ENCODE results near the gene OGFR. TPM values are rescaled to one million over a fixed set of nuclear protein-coding genes. Genes with fewer than 3 reads are reported as not detected.

The OGFR gene
- total RNA-seq, 8 experiments from 2014 or later: 18.2 to 44.0 (median 27.2) TPM

- in situ Hi-C loops (cut with MboI; ENCODE audit: low pct_unique_long_range_greater_than_20kb in 2 of 9, low sequenced_read_pairs in 9 of 9, unreplicated experiment in 9 of 9): no loop called here
- no peak overlapping the region for H3K4me3 ChIP-seq
- peaks cover 17 to 22% of the 10 kb centered on the region in 2 donors for H3K4me1 ChIP-seq (replicated peaks in 1 of 2)
- WGBS, 10 experiments: 40 to 100% (median 100%) methylated on average over 1 to 5 of the region's 23 CpGs; no CpG with 5 or more reads in 7 of the 10 experiments
- H3K27ac ChIP-seq: no peak overlapping the region
- ATAC-seq (replicated peaks in 6 of 8): no peak
These were observed 3.0 kb downstream of the OGFR start for GRCh38 chr20:62807444-62808210.

GRCh38 chr20:62808211-62808865 lies 3.7 kb downstream of the OGFR start:
- Histone ChIP-seq H3K4me3 (no peak overlapping the region), H3K27ac (no peak overlapping the region), H3K4me1 (replicated peaks in 1 of 2) (peaks cover 17 to 22% of the 10 kb centered on the region in 2 donors)
- in situ Hi-C loops (cut with MboI; ENCODE audit: low pct_unique_long_range_greater_than_20kb in 2 of 9, low sequenced_read_pairs in 9 of 9, unreplicated experiment in 9 of 9): no loop called here
- 4 to 93% (median 49%) methylated on average over 2 to 13 of the region's 21 CpGs; no CpG with 5 or more reads in 2 of the 10 experiments for WGBS, 10 experiments
- peak; percentile 15 to 61 (median 29) for ATAC-seq (replicated peaks in 6 of 8)

GRCh38 chr20:62809530-62810428 lies 5.1 kb downstream of the OGFR start:
- H3K4me1 ChIP-seq (replicated peaks in 1 of 2): peaks cover 14 to 20% of the 10 kb centered on the region in 2 donors
- no peak overlapping the region for H3K4me3 ChIP-seq
- ATAC-seq (replicated peaks in 6 of 8): no peak
- no peak overlapping the region for H3K27ac ChIP-seq
- in situ Hi-C loops (cut with MboI; ENCODE audit: low pct_unique_long_range_greater_than_20kb in 2 of 9, low sequenced_read_pairs in 9 of 9, unreplicated experiment in 9 of 9): no loop called here
- WGBS, 10 experiments: 89 to 100% (median 100%) methylated on average over 1 to 9 of the region's 24 CpGs; no CpG with 5 or more reads in 5 of the 10 experiments

GRCh38 chr20:62811320-62811719 lies 6.7 kb downstream of the OGFR start:
- no peak overlapping the region for H3K4me3 ChIP-seq
- no peak for ATAC-seq (replicated peaks in 6 of 8)
- 87 to 93% (median 93%) methylated on average over 3 to 12 of the region's 21 CpGs; no CpG with 5 or more reads in 7 of the 10 experiments for WGBS, 10 experiments
- no peak overlapping the region for H3K27ac ChIP-seq
- H3K4me1 ChIP-seq (replicated peaks in 1 of 2): peaks cover 13 to 14% of the 10 kb centered on the region in 2 donors
- in situ Hi-C loops (cut with MboI; ENCODE audit: low pct_unique_long_range_greater_than_20kb in 2 of 9, low sequenced_read_pairs in 9 of 9, unreplicated experiment in 9 of 9): no loop called here

GRCh38 chr20:62811720-62812119 lies 7.1 kb downstream of the OGFR start:
- in situ Hi-C loops (cut with MboI; ENCODE audit: low pct_unique_long_range_greater_than_20kb in 2 of 9, low sequenced_read_pairs in 9 of 9, unreplicated experiment in 9 of 9): no loop called here
- WGBS, 10 experiments: 80% methylated on average over 1 to 2 of the region's 10 CpGs; no CpG with 5 or more reads in 8 of the 10 experiments
- no peak overlapping the region for H3K27ac ChIP-seq
- ATAC-seq (replicated peaks in 6 of 8): no peak
- H3K4me1 ChIP-seq (replicated peaks in 1 of 2): peaks cover 10 to 11% of the 10 kb centered on the region in 2 donors
- no peak overlapping the region for H3K4me3 ChIP-seq

- ATAC-seq (replicated peaks in 6 of 8): no peak
- WGBS, 10 experiments: 93 to 100% methylated on average over 2 to 6 of the region's 43 CpGs; no CpG with 5 or more reads in 8 of the 10 experiments
- in situ Hi-C loops (cut with MboI; ENCODE audit: low pct_unique_long_range_greater_than_20kb in 2 of 9, low sequenced_read_pairs in 9 of 9, unreplicated experiment in 9 of 9): no loop called here
- Histone ChIP-seq H3K4me1 (replicated peaks in 1 of 2) (peaks cover 7 to 11% of the 10 kb centered on the region in 2 donors), H3K4me3 (no peak overlapping the region), H3K27ac (no peak overlapping the region)
These were observed 7.7 kb downstream of the OGFR start for GRCh38 chr20:62812181-62812906.

- peaks cover 7 to 16% of the 10 kb centered on the region in 2 donors for H3K4me1 ChIP-seq (replicated peaks in 1 of 2)
- ATAC-seq (replicated peaks in 6 of 8): no peak
- in situ Hi-C loops (cut with MboI; ENCODE audit: low pct_unique_long_range_greater_than_20kb in 2 of 9, low sequenced_read_pairs in 9 of 9, unreplicated experiment in 9 of 9): no loop called here
- H3K27ac ChIP-seq: no peak overlapping the region
- WGBS, 10 experiments: 72 to 100% (median 90%) methylated on average over 1 to 5 of the region's 11 CpGs; no CpG with 5 or more reads in 7 of the 10 experiments
- no peak overlapping the region for H3K4me3 ChIP-seq
These were observed 8.2 kb downstream of the OGFR start for GRCh38 chr20:62812907-62813200.

- Histone ChIP-seq H3K27ac (no peak overlapping the region), H3K4me1 (replicated peaks in 1 of 2) (peaks cover 2 to 23% of the 10 kb centered on the region in 2 donors), H3K4me3 (no peak overlapping the region)
- 67 to 80% methylated on average over 2 to 7 of the region's 13 CpGs; no CpG with 5 or more reads in 8 of the 10 experiments for WGBS, 10 experiments
- no peak for ATAC-seq (replicated peaks in 6 of 8)
- in situ Hi-C loops (cut with MboI; ENCODE audit: low pct_unique_long_range_greater_than_20kb in 2 of 9, low sequenced_read_pairs in 9 of 9, unreplicated experiment in 9 of 9): no loop called here
These were observed 9.0 kb downstream of the OGFR start for GRCh38 chr20:62813588-62813987.

GRCh38 chr20:62814060-62814708 lies 9.5 kb downstream of the OGFR start:
- Histone ChIP-seq H3K27ac (no peak overlapping the region), H3K4me1 (replicated peaks in 1 of 2) (peaks cover 8 to 29% of the 10 kb centered on the region in 2 donors), H3K4me3 (no peak overlapping the region)
- WGBS, 10 experiments: 40 to 95% (median 61%) methylated on average over 1 to 4 of the region's 13 CpGs; no CpG with 5 or more reads in 6 of the 10 experiments
- in situ Hi-C loops (cut with MboI; ENCODE audit: low pct_unique_long_range_greater_than_20kb in 2 of 9, low sequenced_read_pairs in 9 of 9, unreplicated experiment in 9 of 9): no loop called here
- no peak for ATAC-seq (replicated peaks in 6 of 8)

- ATAC-seq (replicated peaks in 6 of 8): no peak
- Histone ChIP-seq H3K4me3 (no peak overlapping the region), H3K4me1 (replicated peaks in 1 of 2) (peaks cover 13 to 34% of the 10 kb centered on the region in 2 donors), H3K27ac (no peak overlapping the region)
- 20 to 83% (median 60%) methylated on average over 1 of the region's 12 CpGs; no CpG with 5 or more reads in 7 of the 10 experiments for WGBS, 10 experiments
- in situ Hi-C loops (cut with MboI; ENCODE audit: low pct_unique_long_range_greater_than_20kb in 2 of 9, low sequenced_read_pairs in 9 of 9, unreplicated experiment in 9 of 9): no loop called here
These were observed 10.1 kb downstream of the OGFR start for GRCh38 chr20:62814709-62815065.

- H3K4me1 ChIP-seq (replicated peaks in 1 of 2): peaks cover 13 to 34% of the 10 kb centered on the region in 2 donors
- H3K27ac ChIP-seq: no peak overlapping the region
- ATAC-seq (replicated peaks in 6 of 8): peak in 3 of 8 experiments; percentile 55 to 81 (median 56)
- WGBS, 10 experiments: 0 to 87% (median 34%) methylated on average over 1 to 8 of the region's 24 CpGs; no CpG with 5 or more reads in 4 of the 10 experiments
- in situ Hi-C loops (cut with MboI; ENCODE audit: low pct_unique_long_range_greater_than_20kb in 2 of 9, low sequenced_read_pairs in 9 of 9, unreplicated experiment in 9 of 9): no loop called here
- no peak overlapping the region for H3K4me3 ChIP-seq
These were observed 10.7 kb downstream of the OGFR start for GRCh38 chr20:62815066-62815991.

Measured in motor neuron (in vitro differentiated cells).